Testis (tissue), 2 donors: ENCODE measurements around the gene DTNB.

Source experiments
- POLR2A ChIP-seq: fragments of 450-650 bp; IDR thresholded peaks from one replicate; pipeline ENCODE4 v1.6.1; 2017; ENCODE audit warnings: antibody characterized with exemption, mild to moderate bottlenecking, moderate library complexity
- TF ChIP-seq, protein P1 (sequence below), 3 experiments: fragments of 450-650 bp in 2 of 3; fragments of 200-600 bp in 1 of 3; sonication (generic) in 1 of 3; IDR thresholded peaks; one replicate each; pipeline ENCODE4 v1.5.1; 2016 to 2019; ENCODE audit warnings: antibody characterized with exemption in 3 of 3, mild to moderate bottlenecking in 2 of 3, moderate library complexity in 1 of 3

DNA sequence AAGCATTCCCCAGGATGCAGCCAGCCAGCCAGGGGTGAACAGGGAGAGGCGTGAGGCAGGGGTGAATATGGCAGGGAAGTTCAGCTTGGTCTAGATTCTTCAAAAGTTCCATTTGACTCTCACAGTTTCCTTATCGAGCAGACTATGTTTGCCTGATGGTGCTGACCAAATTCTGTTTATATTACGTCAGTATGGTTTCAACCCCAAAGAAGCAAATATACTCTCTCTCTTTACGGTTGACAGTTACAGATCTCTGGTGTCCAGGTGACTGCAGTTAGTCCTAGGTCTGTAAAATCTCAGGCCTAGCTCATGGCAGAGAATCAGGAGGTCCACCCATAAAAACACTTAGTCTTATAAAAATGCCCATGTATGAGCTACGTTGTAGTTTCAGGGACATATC lies 293.4 kb downstream of the DTNB start:
- TF ChIP-seq, protein P1, sequence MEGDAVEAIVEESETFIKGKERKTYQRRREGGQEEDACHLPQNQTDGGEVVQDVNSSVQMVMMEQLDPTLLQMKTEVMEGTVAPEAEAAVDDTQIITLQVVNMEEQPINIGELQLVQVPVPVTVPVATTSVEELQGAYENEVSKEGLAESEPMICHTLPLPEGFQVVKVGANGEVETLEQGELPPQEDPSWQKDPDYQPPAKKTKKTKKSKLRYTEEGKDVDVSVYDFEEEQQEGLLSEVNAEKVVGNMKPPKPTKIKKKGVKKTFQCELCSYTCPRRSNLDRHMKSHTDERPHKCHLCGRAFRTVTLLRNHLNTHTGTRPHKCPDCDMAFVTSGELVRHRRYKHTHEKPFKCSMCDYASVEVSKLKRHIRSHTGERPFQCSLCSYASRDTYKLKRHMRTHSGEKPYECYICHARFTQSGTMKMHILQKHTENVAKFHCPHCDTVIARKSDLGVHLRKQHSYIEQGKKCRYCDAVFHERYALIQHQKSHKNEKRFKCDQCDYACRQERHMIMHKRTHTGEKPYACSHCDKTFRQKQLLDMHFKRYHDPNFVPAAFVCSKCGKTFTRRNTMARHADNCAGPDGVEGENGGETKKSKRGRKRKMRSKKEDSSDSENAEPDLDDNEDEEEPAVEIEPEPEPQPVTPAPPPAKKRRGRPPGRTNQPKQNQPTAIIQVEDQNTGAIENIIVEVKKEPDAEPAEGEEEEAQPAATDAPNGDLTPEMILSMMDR (IDR thresholded peaks at IDR 0.05): no peak
- no peak for TF ChIP-seq POLR2A
